Large intestine (tissue), 3 donors: Measurements from ENCODE around the gene NLRC5. TPM values are rescaled to one million over a fixed set of nuclear protein-coding genes. Genes with fewer than 3 reads are reported as not detected.
"Not testable (repeated sequence)": the region's sequence is repeated elsewhere in the genome, so short reads cannot be mapped to it uniquely, and the experiment has no call there.

ENCODE experiments used
- DNase-seq, 2 donors: peaks; one replicate each; pipeline versions ENCODE4 v3.0.0 to v3.0.0-alpha.2; 2013
- H3K27ac ChIP-seq: one replicate; pipeline ENCODE4 v1.5.1; 2013; ENCODE audit warnings: low read length
- H3K27me3 ChIP-seq: 2 replicates; pipeline ENCODE4 v1.6.1; 2013; ENCODE audit warnings: low read length; ENCODE audit not compliant: control insufficient read depth, insufficient read depth
- H3K36me3 ChIP-seq: 2 replicates; pipeline ENCODE4 v1.6.1; 2013; ENCODE audit warnings: low read length; ENCODE audit not compliant: control insufficient read depth, insufficient read depth
- H3K4me1 ChIP-seq: one replicate; pipeline ENCODE4 v1.6.1; 2013; ENCODE audit warnings: low read length; ENCODE audit not compliant: control insufficient read depth, insufficient read depth
- H3K4me3 ChIP-seq: one replicate; pipeline ENCODE4 v1.5.1; 2013; ENCODE audit warnings: low read length
- H3K9me3 ChIP-seq: one replicate; pipeline ENCODE4 v1.6.1; 2013; ENCODE audit warnings: mild to moderate bottlenecking, low read depth, low read length, moderate library complexity; ENCODE audit not compliant: control insufficient read depth
- WGBS: methylation state at CpG from one replicate; pipeline ENCODE4 v1.1.5; 2013; ENCODE audit warnings: low lambda C conversion rate; ENCODE audit not compliant: insufficient coverage; 5-methylcytosine and 5-hydroxymethylcytosine counted together
- polyA plus RNA-seq: library from polyadenylated mRNA; unstranded; fragments of 120-200 nt; gene quantifications from one replicate; pipeline ENCODE4 v1.2.1, GENCODE V29; 2013

Gene NLRC5
- polyA plus RNA-seq, 1 donor = 11.1 TPM

DNA sequence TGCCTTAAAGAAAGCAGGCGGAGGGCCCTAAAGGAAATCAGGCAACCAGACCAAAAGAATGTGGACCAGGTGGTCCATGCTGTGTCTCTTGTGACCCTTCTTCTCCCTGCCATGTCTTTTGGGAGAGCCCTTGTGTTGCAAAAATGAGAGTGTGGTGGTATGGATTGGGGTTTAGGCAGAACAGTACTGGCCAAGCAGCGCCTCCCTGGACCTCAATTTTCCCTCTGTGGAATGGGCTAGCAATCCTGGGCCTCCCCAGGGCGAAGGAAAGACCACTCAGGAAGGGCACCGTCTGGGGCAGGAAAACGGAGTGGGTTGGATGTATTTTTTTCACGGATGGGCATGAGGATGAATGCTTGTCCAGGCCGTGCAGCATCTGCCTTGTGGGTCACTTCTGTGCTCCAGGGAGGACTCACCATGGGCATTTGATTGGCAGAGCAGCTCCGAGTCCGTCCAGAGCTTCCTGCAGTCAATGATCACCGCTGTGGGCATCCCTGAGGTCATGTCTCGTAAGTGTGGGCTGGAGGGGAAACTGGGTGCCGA lies 7.6 kb upstream of the NLRC5 start:
- DNase-seq = no peak
- H3K27ac ChIP-seq = no peak overlapping the region
- H3K9me3 ChIP-seq = no peaks in the 10 kb centered on the region
- H3K36me3 ChIP-seq = no peaks in the 10 kb centered on the region
- WGBS = no CpG with 5 or more reads among the region's 12 CpGs
- peaks cover 16% of the 10 kb centered on the region for H3K4me1 ChIP-seq
- no peak overlapping the region for H3K4me3 ChIP-seq
- H3K27me3 ChIP-seq = no peaks in the 10 kb centered on the region

DNA sequence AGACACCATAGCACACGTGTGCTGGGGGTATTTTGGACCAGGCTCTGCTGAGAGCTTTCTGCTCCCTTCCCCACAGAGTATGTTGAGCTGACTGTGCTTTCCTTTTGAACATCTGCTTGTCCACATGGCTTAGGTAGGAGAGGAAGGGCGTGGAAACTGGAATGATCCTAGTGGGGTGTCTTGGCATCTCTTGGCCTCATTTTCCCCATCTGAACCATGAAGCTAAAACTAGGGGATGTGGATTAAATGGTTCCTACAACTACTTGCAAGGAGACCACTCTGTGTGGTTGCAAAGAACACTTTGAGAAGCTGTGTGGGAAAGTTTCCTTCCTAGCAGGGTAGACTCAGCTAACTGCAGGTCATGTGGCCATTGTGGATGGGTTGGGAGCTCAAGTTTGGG lies 6.7 kb upstream of the NLRC5 start:
- no peak for DNase-seq
- Histone ChIP-seq H3K27ac (no peak overlapping the region), H3K27me3 (no peaks in the 10 kb centered on the region), H3K9me3 (no peaks in the 10 kb centered on the region), H3K4me3 (no peak overlapping the region), H3K36me3 (no peaks in the 10 kb centered on the region), H3K4me1 (peaks cover 16% of the 10 kb centered on the region)
- WGBS = no CpG with 5 or more reads among the region's 2 CpGs

- Histone ChIP-seq H3K4me1 (peaks cover 16% of the 10 kb centered on the region), H3K27ac (peak overlapping the region; percentile 22)
These were observed 6.1 kb upstream of the NLRC5 start for GRCh38 chr16:56983211-56983751.

DNA sequence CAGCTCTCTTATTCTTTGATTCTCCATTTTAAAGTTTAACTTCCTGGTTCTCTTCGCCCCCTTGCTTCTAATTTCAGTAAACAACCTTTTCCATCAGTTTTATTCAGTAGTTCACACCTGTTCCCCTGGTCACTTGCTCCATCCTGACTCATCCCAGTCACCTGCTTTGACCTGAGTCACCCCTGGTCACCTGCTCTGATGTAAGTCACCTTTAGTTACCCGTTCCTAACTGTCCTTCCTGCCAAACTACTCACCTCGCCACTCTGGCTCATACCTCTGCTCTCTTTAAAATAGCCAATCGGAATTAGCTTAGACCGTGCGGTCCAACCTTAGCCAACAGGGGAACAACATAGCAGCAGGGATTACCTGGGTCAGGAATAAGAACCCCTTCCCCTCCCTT lies 4.7 kb upstream of the NLRC5 start:
- peaks cover 20% of the 10 kb centered on the region for H3K4me1 ChIP-seq
- DNase-seq = no peak

More at GRCh38 chr16:56983211-56983751, 6.1 kb upstream of the NLRC5 start:
- H3K27me3 ChIP-seq = no peaks in the 10 kb centered on the region
- no peaks in the 10 kb centered on the region for H3K9me3 ChIP-seq
- peak; percentile 72 to 87 for DNase-seq
- no CpG with 5 or more reads among the region's 9 CpGs for WGBS
- no peaks in the 10 kb centered on the region for H3K36me3 ChIP-seq
- no peak overlapping the region for H3K4me3 ChIP-seq

DNA sequence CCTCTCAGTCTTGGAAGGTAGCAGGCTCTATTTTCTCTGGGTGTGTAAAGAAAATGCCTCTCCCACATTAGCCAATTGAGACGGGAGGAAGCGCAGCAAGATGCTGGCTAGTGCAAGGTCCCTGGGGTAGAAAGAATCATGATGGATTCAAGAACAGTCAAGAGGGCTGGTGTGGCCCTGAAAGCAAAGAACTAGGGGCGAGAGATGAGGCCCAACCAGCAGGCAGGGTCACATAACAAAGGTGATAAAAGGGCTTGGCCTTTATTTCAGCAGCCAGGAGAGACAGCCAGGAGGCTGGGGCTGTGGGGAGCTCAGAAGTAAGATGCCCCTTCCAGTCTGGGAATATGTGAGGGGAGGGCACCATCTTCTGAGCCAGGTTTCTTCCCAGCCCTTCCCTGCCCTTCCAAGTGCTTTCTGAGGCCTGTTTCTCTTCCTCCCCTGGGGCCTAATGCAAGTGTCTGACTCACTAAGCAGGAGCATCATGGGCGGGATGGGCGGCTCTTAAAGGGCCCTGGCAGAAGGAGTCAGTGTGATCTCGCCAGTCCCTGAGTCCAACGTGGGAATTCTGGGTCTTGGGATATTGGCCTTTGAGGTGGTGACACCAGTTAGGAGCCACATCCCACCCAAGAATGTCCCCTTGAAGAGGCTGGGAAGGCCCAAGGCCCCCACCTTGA lies 3.9 kb upstream of the NLRC5 start:
- H3K4me3 ChIP-seq = no peak overlapping the region
- DNase-seq = peak; percentile 30 to 54
- no peaks in the 10 kb centered on the region for H3K9me3 ChIP-seq
- H3K27me3 ChIP-seq = no peaks in the 10 kb centered on the region
- no peak overlapping the region for H3K27ac ChIP-seq
- H3K36me3 ChIP-seq = no peaks in the 10 kb centered on the region
- peaks cover 20% of the 10 kb centered on the region for H3K4me1 ChIP-seq
- no CpG with 5 or more reads among the region's 7 CpGs for WGBS

More for the DNA sequence above, 4.7 kb upstream of the NLRC5 start:
- no peaks in the 10 kb centered on the region for H3K9me3 ChIP-seq
- no peak overlapping the region for H3K4me3 ChIP-seq
- WGBS = 100% methylated on average over 1 of the region's 6 CpGs
- H3K36me3 ChIP-seq = no peaks in the 10 kb centered on the region
- H3K27me3 ChIP-seq = no peaks in the 10 kb centered on the region
- no peak overlapping the region for H3K27ac ChIP-seq

DNA sequence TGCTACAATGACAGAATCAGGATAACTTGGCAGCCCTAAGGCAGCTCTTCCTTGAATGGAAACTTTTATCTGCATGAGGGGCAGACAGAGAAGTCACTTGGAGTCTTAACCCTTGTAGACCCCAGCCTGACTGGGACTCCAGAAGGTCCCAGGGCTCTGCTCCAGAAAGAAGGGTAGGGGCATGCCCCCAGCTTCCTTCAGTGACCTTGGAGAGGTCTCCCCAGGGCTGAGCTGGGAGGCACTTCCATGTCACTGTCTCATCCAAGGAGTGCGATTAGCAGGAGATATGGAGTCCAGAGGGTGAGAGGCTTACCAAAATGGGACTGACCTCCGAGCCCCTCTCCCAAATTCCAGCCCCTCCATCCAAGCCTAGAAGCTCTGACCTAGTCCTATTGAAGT lies 3.4 kb upstream of the NLRC5 start:
- DNase-seq = no peak
- whole genome bisulfite sequencing = no CpG with 5 or more reads among the region's 2 CpGs
- no peak overlapping the region for H3K4me3 ChIP-seq
- H3K27ac ChIP-seq = no peak overlapping the region
- H3K9me3 ChIP-seq = no peaks in the 10 kb centered on the region
- no peaks in the 10 kb centered on the region for H3K36me3 ChIP-seq
- H3K27me3 ChIP-seq = no peaks in the 10 kb centered on the region
- H3K4me1 ChIP-seq = peaks cover 20% of the 10 kb centered on the region

GRCh38 chr16:56986361-56986760 lies 3.0 kb upstream of the NLRC5 start:
- Histone ChIP-seq H3K27me3 (no peaks in the 10 kb centered on the region), H3K4me1 (peaks cover 20% of the 10 kb centered on the region), H3K4me3 (no peak overlapping the region), H3K36me3 (no peaks in the 10 kb centered on the region), H3K27ac (no peak overlapping the region), H3K9me3 (no peaks in the 10 kb centered on the region)
- WGBS = no CpG with 5 or more reads among the region's 1 CpG
- DNase-seq = no peak

GRCh38 chr16:56986908-56987307 lies 2.4 kb upstream of the NLRC5 start:
- not testable (repeated sequence) for H3K4me3 ChIP-seq, H3K9me3 ChIP-seq, H3K27me3 ChIP-seq, DNase-seq, H3K27ac ChIP-seq, H3K36me3 ChIP-seq
- peaks cover 20% of the 10 kb centered on the region for H3K4me1 ChIP-seq
- WGBS = 100% methylated on average over 1 of the region's 4 CpGs

GRCh38 chr16:56987692-56988091 lies 1.7 kb upstream of the NLRC5 start:
- WGBS = no CpG with 5 or more reads among the region's 2 CpGs
- H3K27me3 ChIP-seq = no peaks in the 10 kb centered on the region
- H3K4me1 ChIP-seq = peaks cover 20% of the 10 kb centered on the region
- no peak overlapping the region for H3K27ac ChIP-seq
- H3K9me3 ChIP-seq = no peaks in the 10 kb centered on the region
- H3K36me3 ChIP-seq = no peaks in the 10 kb centered on the region
- no peak overlapping the region for H3K4me3 ChIP-seq
- no peak for DNase-seq

DNA sequence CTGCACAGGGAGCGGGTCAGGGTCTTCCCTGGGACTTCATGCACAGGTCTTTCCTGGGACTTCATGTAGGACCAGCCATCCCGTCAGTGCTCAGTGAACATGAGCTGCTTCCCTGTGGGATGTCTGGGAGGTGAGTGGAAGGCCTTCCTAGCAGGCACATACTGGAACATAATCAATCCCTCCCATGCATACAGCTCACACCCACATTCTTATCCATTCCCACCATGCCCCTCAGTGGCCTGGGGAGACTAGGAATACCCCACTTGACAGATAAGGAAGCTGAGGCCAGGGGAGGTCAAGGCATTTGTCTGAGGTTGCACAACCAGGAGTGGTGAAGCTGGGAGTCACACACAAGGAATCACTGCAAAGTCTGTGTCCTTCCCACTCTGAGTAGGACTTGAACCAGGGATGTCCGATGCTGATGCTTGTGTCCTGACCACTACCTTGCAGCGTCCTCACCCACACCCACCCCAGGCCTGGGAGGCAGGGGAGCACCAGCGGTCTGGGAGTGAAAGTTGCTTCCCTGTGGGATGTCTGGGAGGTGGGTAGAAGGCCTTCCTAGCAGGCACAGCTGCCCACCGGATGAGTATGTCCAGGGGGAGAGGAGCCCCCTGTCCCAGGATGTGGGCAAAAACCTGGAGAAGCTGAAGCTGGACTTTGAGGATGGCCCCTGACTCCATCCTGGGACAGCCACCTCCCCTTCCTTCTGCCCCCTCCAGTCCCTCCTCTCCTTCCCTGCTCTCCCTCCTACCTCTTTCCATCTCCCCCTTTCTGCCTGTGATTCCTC lies 1.0 kb upstream of the NLRC5 start:
- Histone ChIP-seq H3K36me3 (no peaks in the 10 kb centered on the region), H3K27me3 (no peaks in the 10 kb centered on the region), H3K27ac (no peak overlapping the region), H3K4me1 (peaks cover 15% of the 10 kb centered on the region), H3K4me3 (no peak overlapping the region), H3K9me3 (no peaks in the 10 kb centered on the region)
- DNase-seq = no peak
- WGBS = no CpG with 5 or more reads among the region's 6 CpGs
